CD4-positive, alpha-beta T cell treated with Interferon gamma for 1 hour (primary cell): ENCODE data around the gene CHERP.
"Not testable (repeated sequence)": the region's sequence is repeated elsewhere in the genome, so short reads cannot be mapped to it uniquely, and the experiment has no call there.

Experiments
- DNase-seq: peaks from one replicate; pipeline ENCODE4 v3.0.0-alpha.2; 2020

CHERP gene

GRCh38 chr19:16575861-16576689 is 33.8 kb upstream of the CHERP start:
- no peak for DNase-seq

- no peak for DNase-seq
Observed at GRCh38 chr19:16575282-16575681, 33.0 kb upstream of the CHERP start.

DNA sequence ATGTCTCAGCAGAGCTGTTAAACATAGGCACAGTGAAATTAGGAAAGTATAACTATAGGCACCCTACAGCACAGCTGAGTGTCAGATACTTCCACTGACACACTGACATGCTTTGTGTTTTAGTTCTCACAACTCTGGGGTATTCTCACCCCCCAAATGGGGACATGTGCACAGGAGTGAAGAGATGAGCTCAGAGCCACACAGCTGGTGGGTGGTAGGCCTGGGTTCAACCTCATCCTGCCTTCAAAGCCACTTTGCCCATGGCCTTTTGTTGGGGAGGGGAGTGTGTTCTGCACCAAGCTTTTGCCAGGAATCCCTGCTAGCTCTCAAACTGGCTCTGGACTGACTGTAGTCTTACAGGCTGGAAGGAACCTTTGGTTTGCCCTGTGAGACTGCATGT is 31.7 kb upstream of the CHERP start:
- DNase-seq: no peak

- DNase-seq: no peak
Observed at GRCh38 chr19:16573296-16573695, 31.1 kb upstream of the CHERP start.

DNA sequence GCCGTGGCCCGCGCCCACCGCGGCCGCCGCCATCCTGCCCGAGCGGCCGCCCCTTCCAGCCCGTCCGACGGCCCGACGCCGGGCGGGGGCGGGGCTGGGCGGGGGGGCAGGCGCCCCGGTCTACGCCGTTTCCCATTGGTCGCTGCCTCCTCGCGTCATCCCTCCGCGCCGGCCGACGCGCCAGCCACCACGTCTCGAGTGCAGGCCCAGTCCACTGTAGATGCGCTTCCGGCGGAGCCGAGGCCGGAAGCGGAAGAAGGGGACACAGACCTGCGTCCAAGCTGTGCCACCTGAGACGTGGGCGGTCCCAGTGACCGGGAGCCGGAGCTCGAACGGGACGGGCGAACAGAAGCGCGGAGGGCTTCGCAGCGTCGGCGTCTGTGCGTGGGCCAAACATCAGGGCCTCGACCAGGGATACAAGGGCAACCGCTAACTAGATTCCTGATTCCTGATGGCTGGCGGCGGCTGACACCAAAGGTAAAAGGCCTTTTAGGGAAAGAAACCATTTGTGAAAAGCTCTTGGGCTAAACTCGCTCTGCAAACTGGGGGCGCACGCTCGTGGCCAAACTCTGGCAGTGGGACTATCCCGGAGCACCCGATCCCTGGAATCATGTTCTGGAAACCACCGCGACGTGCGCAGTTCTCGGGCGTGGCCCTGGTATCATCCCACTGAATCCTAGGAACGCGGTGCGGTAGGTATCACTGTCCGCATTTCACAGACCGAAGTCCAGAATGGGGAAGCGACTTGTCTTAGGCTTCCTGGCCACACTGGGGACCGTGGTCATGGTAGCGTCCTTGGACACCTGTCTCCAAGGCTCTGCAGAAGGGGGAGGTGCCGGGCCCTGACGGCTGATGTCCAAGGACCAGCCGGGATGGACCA is 30.3 kb upstream of the CHERP start, which contains the start of gene SLC35E1:
SLC35E1 (minus strand) TSS at position 84 of the 880 bp plus-strand sequence; CDS start at position 33, 51 bp downstream.
- peak; percentile 94 for DNase-seq

- peak; percentile 38 for DNase-seq
Observed at GRCh38 chr19:16571822-16572331, 29.6 kb upstream of the CHERP start.

DNA sequence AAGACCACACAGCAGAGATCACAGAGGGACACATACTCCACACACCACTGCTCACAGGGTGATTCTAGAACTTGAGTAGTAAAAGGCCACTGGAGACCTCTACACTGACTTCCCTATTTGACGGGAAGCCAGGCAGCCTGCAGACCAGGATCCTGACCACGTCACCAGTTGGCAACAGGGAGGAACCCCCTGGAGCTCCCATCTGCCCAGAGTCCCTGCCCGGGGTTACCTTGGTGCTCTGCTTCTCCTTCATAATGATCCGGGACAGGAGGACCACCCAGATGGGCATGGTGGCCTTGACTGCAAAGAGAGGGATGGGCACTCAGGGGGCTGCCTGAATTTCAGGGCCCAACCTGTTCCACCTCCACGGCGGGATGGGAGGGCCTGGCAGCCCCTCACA is 29.0 kb upstream of the CHERP start:
- peak; percentile 19 for DNase-seq

DNA sequence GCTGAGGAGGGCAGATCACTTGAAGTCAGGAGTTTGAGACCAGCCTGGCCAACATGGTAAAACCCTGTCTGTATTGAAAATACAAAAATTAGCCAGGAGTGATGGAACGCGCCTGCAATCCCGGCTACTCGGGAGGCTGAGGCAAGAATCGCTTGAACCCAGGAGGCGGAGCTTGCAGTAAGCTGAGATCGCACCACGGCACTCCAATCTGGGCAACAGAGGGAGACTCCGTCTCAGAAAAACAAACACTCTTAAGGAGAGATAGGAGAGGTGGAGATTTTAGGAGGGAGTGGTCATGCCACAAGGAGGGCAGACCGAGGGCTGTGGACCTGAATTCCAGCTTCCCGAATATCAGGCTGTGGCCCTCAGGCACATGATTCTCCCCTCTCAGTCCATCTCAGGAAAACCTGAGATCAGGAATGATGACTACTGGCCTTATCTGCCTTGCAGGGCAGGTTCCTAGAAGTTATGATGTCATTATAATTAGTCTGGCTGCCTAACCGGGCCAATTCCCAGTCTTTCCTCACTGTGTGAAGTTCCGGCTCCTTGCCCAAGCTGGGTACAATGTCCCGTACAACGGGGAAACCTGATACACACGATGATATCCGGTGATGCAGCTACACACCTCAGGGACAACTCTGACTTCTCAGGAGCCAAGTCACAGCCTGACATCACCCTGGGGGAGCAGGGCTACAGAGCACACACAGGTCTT is 27.5 kb upstream of the CHERP start:
- no peak for DNase-seq

DNA sequence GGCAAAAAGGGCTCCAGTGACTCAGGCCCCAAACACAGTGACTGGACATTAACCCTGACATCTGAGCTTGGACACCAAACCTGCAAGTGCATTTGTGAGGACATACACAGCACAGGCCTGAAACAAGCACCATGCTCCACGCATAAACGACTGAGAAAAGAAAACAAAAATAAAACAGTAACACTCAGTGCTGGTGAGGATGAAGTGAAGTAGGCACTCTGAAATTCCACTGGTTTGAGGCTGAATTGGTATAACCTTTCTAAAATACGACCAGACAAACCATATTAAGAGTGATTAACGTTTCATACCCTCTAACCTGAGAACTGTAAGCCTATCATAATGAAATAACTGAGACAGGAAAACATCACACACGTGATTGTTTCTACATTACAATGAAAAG is 24.5 kb upstream of the CHERP start:
- DNase-seq: no peak

GRCh38 chr19:16566161-16566560 is 23.9 kb upstream of the CHERP start:
- DNase-seq: peak; percentile 87

DNA sequence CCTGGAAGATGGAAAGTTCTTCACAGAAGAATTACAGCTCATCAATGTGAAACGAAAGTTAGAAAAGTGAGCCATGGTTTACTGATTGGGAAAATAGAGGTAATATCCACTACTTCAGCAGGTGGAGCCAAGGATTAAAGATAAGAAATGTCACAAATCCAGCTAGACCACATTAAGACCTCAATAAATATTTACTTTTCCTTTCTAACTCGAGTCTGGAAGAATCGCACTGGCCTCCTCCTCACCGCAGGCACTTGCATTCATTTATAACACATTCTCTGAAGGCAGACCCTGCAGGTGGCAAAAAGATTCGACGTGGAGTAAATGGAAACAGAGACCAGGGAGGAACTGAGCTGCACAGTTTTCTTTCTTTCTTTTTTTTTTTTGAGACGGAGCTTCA is 22.6 kb upstream of the CHERP start:
- no peak for DNase-seq

- DNase-seq: no peak
Observed at GRCh38 chr19:16562608-16563025, 20.4 kb upstream of the CHERP start.

GRCh38 chr19:16561382-16561781 is 19.1 kb upstream of the CHERP start:
- no peak for DNase-seq

DNA sequence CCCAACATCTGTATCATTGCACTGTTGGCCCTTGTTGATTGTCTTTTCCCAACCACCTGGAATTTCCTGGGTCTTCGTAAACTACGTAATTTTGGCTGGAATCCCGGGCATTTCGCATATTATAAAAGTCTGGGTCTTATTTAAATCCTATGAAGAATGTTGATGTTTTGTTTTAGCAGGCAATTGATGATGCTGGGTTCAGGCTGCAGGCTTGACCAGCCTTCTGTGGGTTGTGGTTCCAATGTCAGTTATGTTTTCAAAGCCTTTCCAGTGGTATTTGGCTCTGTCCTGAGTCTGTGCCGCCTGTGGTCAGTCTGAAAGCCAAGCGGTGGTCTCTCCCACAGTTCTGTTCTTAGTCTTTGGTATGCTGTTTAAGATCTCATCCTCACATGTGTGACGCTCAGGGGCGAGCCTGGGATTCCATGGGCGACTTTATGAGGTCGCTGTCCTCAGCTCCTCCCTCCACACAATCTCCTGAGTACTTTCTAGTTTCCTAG is 17.6 kb upstream of the CHERP start:
- DNase-seq: no peak

DNA sequence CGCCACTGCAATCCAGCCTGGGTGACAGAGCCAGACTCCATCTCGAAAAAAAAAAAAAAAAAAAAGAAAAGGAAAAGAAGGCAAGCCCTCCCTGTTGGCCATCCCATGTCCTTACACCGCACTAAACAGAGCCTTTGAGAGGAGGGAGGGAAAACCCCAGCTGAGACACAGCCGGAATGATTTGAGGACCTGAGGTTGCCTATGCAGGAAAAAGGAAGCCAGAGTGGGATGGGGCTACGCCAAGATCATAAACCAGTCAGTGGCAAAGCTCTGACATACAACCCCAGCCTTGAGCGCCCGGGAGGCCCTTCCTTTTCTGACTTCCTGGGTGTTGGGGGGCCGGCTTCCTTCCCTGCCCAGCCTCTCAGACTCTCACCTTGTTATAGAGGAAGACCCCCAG is 12.5 kb upstream of the CHERP start:
- no peak for DNase-seq

DNA sequence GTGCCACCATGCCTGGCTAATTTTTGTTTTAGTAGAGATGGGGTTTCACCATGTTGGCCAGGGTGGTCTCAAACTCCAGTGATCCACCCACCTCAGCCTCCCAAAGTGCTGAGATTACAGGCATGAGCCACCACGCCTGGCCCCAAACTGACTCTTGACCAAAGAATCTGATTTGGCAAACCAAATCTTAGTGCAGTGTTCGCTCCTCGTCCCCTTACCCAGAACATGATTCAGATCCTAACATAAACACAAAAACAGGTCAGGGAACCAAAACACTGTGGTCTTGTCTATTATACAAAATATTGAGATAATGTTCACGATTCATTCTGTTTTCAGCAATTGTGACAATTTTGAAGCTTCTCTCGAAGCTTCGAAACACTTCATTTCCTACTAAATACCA is 9.7 kb upstream of the CHERP start:
- not testable (repeated sequence) for DNase-seq

DNA sequence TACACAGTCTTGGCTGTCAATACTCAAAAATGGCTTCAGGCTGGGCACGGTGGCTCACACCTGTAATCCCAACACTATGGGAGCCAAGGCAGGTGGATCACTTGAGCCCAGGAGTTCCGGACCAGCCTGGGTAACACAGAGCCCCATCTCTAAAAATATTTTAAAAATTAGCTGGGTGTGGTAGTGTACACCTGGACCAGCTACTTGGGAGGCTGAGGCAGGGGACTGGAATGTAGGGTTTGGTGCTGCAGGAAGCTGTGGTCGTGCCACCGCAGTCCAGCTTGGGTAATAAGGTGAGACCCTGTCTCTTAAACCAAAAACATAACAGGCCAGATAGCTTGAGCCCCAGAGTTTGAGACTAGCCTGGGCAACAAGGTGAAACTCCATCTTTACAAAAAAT is 6.7 kb upstream of the CHERP start:
- no peak for DNase-seq

GRCh38 chr19:16544473-16545231 is 2.4 kb upstream of the CHERP start:
- DNase-seq: no peak

- not testable (repeated sequence) for DNase-seq
Observed at GRCh38 chr19:16543734-16544133, 1.5 kb upstream of the CHERP start.

DNA sequence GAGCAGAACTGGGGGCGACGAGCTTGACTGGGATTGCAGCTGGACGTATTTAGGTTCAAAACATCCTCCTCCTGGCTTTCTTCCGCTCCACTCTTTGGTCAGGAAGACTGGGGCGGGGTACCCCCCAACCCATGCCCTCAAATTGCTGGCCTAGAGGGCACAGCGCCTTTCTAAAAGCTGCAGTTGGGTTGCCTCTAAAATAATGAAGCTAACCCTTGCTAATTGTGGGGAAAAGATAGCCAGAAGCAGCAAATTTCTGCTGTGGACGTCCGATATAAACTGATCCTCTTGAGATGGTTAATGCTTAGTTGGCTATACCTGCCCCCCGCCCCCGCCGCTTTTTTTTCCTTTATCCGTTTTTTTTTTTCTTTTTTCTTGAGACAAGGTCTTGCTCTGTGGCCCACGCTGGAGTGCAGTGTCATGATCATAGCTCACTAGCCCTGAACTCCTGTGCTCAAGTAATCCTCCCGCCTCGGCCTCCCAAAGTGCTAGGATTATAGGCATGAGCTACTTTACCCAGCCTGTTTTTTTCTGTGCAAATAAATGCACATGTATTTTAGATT is 754 bp upstream of the CHERP start:
- DNase-seq: no peak

DNA sequence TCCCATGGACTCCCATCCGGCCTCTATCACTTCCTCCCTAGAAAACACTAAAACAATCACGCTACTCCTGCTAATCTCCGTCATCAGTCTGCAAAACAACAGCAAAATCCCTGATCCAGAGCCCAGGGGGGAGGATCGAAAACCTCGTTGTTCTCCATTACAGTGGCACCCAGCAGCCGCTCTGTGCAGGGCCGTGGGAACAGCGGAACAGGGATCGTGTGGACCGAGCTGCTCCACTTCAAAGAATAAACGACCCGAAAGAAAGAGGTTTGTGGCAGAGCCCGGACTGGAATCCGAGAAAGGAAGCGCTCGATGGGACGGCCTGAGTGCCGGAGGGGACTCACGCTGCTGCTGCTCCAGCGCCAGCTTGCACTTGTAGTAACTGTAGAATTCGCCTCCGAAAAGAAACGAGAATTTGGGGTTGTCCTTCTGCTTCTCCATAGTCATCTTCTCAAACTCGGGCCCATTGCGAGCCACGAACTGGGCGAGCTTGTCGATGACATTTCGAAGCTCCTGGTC is 652 bp downstream of the CHERP start:
- DNase-seq: no peak
